ENCODE data around the gene DDIT4.

Gene DDIT4

DNA sequence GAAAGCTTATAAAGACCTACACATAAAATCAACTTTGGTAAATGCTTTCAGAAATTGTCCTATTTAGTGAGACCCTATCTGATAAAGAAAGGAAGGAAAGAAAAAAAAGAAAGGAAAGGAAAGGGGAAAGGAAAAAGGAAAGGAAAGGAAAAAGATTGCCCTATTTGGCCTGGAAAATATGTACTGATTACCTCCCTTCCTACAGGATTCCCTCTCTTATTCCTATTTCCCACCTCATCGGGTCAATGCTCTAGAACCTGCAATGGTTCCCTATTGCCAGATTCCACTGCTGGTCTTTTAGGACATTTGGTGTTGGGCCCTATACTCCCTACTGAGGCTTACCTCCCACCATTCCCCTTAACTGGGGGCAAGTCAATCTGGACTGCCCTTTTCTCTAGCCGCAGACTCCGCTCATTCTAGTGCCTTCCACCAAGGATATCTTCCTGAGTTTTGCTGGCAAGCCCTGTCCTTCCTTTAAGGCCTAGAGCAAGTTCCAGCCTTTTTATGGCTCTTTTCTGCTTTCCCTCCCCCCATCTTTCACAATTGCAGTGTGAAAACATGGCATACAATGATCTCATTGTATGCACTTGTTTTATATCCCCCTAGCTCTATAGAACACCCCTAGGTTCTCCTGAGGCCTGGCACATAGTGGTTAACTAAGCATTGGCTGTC is 4.4 kb downstream of the DDIT4 start:
- TF ChIP-seq SIN3A (IDR thresholded peaks at IDR 0.05; ENCODE audit: borderline replicate concordance, insufficient read depth, low read length) (no peak), TAF1 (IDR thresholded peaks at IDR 0.05; ENCODE audit: borderline replicate concordance, insufficient read depth, low read length) (no peak), FOXP2 (optimal IDR thresholded peaks at IDR 0.05; ENCODE audit: borderline replicate concordance, extremely low read depth, extremely low read length, insufficient read depth) (no peak), POLR2AphosphoS5 (IDR thresholded peaks at IDR 0.05; ENCODE audit: low read depth, low read length) (no peak)
- TF ChIP-seq, protein P1, sequence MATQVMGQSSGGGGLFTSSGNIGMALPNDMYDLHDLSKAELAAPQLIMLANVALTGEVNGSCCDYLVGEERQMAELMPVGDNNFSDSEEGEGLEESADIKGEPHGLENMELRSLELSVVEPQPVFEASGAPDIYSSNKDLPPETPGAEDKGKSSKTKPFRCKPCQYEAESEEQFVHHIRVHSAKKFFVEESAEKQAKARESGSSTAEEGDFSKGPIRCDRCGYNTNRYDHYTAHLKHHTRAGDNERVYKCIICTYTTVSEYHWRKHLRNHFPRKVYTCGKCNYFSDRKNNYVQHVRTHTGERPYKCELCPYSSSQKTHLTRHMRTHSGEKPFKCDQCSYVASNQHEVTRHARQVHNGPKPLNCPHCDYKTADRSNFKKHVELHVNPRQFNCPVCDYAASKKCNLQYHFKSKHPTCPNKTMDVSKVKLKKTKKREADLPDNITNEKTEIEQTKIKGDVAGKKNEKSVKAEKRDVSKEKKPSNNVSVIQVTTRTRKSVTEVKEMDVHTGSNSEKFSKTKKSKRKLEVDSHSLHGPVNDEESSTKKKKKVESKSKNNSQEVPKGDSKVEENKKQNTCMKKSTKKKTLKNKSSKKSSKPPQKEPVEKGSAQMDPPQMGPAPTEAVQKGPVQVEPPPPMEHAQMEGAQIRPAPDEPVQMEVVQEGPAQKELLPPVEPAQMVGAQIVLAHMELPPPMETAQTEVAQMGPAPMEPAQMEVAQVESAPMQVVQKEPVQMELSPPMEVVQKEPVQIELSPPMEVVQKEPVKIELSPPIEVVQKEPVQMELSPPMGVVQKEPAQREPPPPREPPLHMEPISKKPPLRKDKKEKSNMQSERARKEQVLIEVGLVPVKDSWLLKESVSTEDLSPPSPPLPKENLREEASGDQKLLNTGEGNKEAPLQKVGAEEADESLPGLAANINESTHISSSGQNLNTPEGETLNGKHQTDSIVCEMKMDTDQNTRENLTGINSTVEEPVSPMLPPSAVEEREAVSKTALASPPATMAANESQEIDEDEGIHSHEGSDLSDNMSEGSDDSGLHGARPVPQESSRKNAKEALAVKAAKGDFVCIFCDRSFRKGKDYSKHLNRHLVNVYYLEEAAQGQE (IDR thresholded peaks at IDR 0.05; ENCODE audit: insufficient read depth in 1 of 2, low read depth in 2 of 2, low read length in 2 of 2): no peak

DNA sequence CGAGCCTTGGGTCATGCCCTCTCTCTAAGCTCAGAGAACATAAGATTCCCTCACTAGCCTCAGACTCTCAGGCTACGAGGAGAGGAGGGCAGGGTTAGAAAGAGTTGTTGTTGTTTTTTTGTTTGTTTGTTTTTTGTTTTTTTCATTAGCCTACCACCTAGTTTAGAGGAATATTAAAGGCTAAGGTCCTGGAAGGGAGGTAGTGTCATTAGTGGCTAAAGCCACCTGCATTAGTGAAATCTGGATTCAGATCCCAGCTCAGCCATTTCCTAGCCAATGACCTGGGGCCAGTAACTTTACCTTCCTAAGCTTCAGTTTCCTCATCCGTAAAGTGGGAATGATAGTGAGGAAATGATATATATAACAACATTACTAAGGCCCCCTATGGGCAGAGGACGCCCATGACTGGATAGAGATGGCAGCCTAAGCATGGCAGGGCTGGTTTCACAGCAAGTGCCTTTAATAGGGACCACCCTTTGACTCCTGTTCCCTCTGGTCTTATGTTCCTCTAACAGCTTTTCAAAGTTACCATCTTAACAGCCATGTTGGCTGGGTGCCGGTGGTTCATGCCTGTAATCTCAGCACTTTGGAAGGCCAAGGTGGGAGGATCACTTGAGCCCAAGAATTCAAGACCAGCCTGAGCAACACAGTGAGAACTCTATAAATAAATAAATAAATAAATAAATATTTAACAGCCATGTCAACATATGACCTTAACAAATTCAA is 5.1 kb downstream of the DDIT4 start:
- TF ChIP-seq TAF1 (IDR thresholded peaks at IDR 0.05; ENCODE audit: borderline replicate concordance, insufficient read depth, low read length) (no peak), SIN3A (IDR thresholded peaks at IDR 0.05; ENCODE audit: borderline replicate concordance, insufficient read depth, low read length) (no peak), FOXP2 (optimal IDR thresholded peaks at IDR 0.05; ENCODE audit: borderline replicate concordance, extremely low read depth, extremely low read length, insufficient read depth) (no peak)

DNA sequence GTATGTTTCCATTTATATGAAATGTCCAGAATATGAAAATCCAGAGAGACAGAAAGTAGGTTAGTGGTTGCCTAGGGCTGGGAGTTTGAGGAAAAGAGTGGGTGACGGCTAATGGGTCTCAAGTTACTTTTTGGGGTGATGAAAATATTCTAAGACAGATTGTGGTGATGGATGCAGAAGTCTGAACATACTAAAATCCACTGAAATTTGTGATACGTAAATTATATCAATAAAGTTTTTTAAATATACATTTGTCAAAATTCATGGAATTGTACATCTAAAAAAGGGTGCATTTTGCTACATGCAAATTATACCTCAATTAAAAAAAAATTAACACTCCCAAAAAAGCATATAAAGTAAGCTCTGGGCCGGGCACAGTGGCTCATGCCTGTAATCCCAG is 9.4 kb downstream of the DDIT4 start:
- no peak for TF ChIP-seq TAF1 (IDR thresholded peaks at IDR 0.05; ENCODE audit: borderline replicate concordance, insufficient read depth, low read length)
- no peak for TF ChIP-seq FOXP2 (optimal IDR thresholded peaks at IDR 0.05; ENCODE audit: borderline replicate concordance, extremely low read depth, extremely low read length, insufficient read depth)
- TF ChIP-seq, protein P1 (IDR thresholded peaks at IDR 0.05; ENCODE audit: insufficient read depth in 1 of 2, low read depth in 2 of 2, low read length in 2 of 2): no peak
- no peak for TF ChIP-seq SIN3A (IDR thresholded peaks at IDR 0.05; ENCODE audit: borderline replicate concordance, insufficient read depth, low read length)
- TF ChIP-seq POLR2AphosphoS5 (IDR thresholded peaks at IDR 0.05; ENCODE audit: low read depth, low read length): no peak

DNA sequence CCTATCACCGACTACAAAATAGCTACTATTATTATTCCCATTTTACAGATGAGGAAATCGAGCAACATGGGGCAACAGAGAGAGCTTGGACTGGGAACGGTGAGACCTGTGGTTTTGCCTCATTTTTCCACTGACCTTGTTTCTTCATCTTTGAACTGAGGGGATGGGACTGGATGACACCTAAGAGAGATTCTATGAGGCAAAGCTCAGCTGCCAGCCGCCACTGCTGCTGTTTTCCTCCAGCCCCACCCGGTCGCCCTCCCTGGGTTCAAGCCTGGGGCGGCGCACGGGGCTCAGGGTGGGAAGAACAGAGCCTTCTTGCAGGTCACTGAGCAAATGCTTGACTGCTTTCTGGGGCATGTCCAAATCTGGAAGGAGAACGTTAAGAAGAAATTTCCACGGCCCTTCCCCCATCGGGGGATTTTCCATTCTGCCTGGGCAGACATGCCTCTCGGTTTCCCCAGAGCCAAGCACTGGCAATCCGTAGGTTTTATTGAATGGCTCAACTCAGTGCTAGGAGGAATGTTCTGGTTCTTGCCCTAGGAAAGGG is 12.3 kb downstream of the DDIT4 start:
- TF ChIP-seq, protein P1 (IDR thresholded peaks at IDR 0.05; ENCODE audit: insufficient read depth in 1 of 2, low read depth in 2 of 2, low read length in 2 of 2): no peak
- no peak for TF ChIP-seq POLR2AphosphoS5 (IDR thresholded peaks at IDR 0.05; ENCODE audit: low read depth, low read length)
- TF ChIP-seq FOXP2 (optimal IDR thresholded peaks at IDR 0.05; ENCODE audit: borderline replicate concordance, extremely low read depth, extremely low read length, insufficient read depth): no peak
- TF ChIP-seq SIN3A (IDR thresholded peaks at IDR 0.05; ENCODE audit: borderline replicate concordance, insufficient read depth, low read length): no peak
- TF ChIP-seq TAF1 (IDR thresholded peaks at IDR 0.05; ENCODE audit: borderline replicate concordance, insufficient read depth, low read length): no peak

DNA sequence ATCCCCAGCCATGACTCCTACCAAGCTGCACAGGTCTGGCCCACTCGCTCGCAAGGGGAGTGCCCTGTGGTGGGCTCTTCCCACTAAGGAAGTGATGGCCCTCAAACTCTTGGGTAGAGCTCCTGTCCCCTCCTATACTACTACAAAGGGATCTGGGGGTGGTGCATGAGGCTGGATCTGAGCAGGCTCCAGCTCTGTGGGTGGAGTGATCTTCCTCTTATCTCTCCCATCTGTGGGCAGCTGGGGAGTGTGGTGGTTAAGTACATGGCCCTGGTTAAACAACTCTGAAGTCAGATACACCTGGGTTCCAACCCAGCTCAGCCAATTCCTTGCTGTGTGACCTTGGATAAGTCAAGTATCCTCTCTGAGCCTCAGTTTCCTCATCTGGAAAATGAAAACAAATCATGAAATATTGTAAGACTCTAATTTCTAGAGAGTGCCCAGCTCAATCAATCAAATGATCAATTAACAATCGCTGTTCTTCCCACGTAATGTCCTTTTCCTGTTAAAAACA is 17.4 kb downstream of the DDIT4 start:
- TF ChIP-seq FOXP2 (optimal IDR thresholded peaks at IDR 0.05; ENCODE audit: borderline replicate concordance, extremely low read depth, extremely low read length, insufficient read depth) (no peak), TAF1 (IDR thresholded peaks at IDR 0.05; ENCODE audit: borderline replicate concordance, insufficient read depth, low read length) (no peak), SIN3A (IDR thresholded peaks at IDR 0.05; ENCODE audit: borderline replicate concordance, insufficient read depth, low read length) (no peak), POLR2AphosphoS5 (IDR thresholded peaks at IDR 0.05; ENCODE audit: low read depth, low read length) (no peak)
- TF ChIP-seq, protein P1 (IDR thresholded peaks at IDR 0.05; ENCODE audit: insufficient read depth in 1 of 2, low read depth in 2 of 2, low read length in 2 of 2): no peak

Measured in PFSK-1 (cell line).